Measurements from ENCODE around the gene METTL13.

METTL13 gene

GRCh38 chr1:171786534-171786933, 5.1 kb downstream of the METTL13 start:
- no peak for TF ChIP-seq GATA2 (IDR thresholded peaks at IDR 0.05; ENCODE audit: low read depth, low read length)
- TF ChIP-seq GATA3 (IDR thresholded peaks at IDR 0.05; ENCODE audit: low read depth, low read length), result no peak

GRCh38 chr1:171787686-171788480, 6.4 kb downstream of the METTL13 start:
- TF ChIP-seq GATA3 (IDR thresholded peaks at IDR 0.05; ENCODE audit: low read depth, low read length) (no peak), GATA2 (IDR thresholded peaks at IDR 0.05; ENCODE audit: low read depth, low read length) (no peak)

GRCh38 chr1:171788696-171789095, 7.2 kb downstream of the METTL13 start:
- TF ChIP-seq GATA3 (IDR thresholded peaks at IDR 0.05; ENCODE audit: low read depth, low read length), result no peak
- TF ChIP-seq GATA2 (IDR thresholded peaks at IDR 0.05; ENCODE audit: low read depth, low read length), result no peak

- TF ChIP-seq GATA3 (IDR thresholded peaks at IDR 0.05; ENCODE audit: low read depth, low read length), result no peak
- no peak for TF ChIP-seq GATA2 (IDR thresholded peaks at IDR 0.05; ENCODE audit: low read depth, low read length)
Observed at GRCh38 chr1:171790318-171790717, 8.9 kb downstream of the METTL13 start.

- no peak for TF ChIP-seq GATA2 (IDR thresholded peaks at IDR 0.05; ENCODE audit: low read depth, low read length)
- TF ChIP-seq GATA3 (IDR thresholded peaks at IDR 0.05; ENCODE audit: low read depth, low read length), result no peak
Observed at GRCh38 chr1:171792656-171793369, 11.4 kb downstream of the METTL13 start.

GRCh38 chr1:171793636-171794035, 12.2 kb downstream of the METTL13 start:
- TF ChIP-seq GATA3 (IDR thresholded peaks at IDR 0.05; ENCODE audit: low read depth, low read length) (no peak), GATA2 (IDR thresholded peaks at IDR 0.05; ENCODE audit: low read depth, low read length) (no peak)

- TF ChIP-seq GATA3 (IDR thresholded peaks at IDR 0.05; ENCODE audit: low read depth, low read length) (no peak), GATA2 (IDR thresholded peaks at IDR 0.05; ENCODE audit: low read depth, low read length) (no peak)
Observed at GRCh38 chr1:171794085-171794484, 12.6 kb downstream of the METTL13 start.

GRCh38 chr1:171796592-171796991, 15.1 kb downstream of the METTL13 start:
- no peak for TF ChIP-seq GATA3 (IDR thresholded peaks at IDR 0.05; ENCODE audit: low read depth, low read length)
- no peak for TF ChIP-seq GATA2 (IDR thresholded peaks at IDR 0.05; ENCODE audit: low read depth, low read length)

- TF ChIP-seq GATA2 (IDR thresholded peaks at IDR 0.05; ENCODE audit: low read depth, low read length) (no peak), GATA3 (IDR thresholded peaks at IDR 0.05; ENCODE audit: low read depth, low read length) (no peak)
Observed at GRCh38 chr1:171798311-171798710, 16.9 kb downstream of the METTL13 start.

- TF ChIP-seq GATA3 (IDR thresholded peaks at IDR 0.05; ENCODE audit: low read depth, low read length) (no peak), GATA2 (IDR thresholded peaks at IDR 0.05; ENCODE audit: low read depth, low read length) (no peak)
Observed at GRCh38 chr1:171798765-171799164, 17.3 kb downstream of the METTL13 start.

GRCh38 chr1:171799166-171799565, 17.7 kb downstream of the METTL13 start:
- TF ChIP-seq GATA3 (IDR thresholded peaks at IDR 0.05; ENCODE audit: low read depth, low read length), result no peak
- TF ChIP-seq GATA2 (IDR thresholded peaks at IDR 0.05; ENCODE audit: low read depth, low read length), result no peak

- no peak for TF ChIP-seq GATA2 (IDR thresholded peaks at IDR 0.05; ENCODE audit: low read depth, low read length)
- TF ChIP-seq GATA3 (IDR thresholded peaks at IDR 0.05; ENCODE audit: low read depth, low read length), result no peak
Observed at GRCh38 chr1:171800342-171800741, 18.9 kb downstream of the METTL13 start.

GRCh38 chr1:171800851-171801250, 19.4 kb downstream of the METTL13 start:
- TF ChIP-seq GATA2 (IDR thresholded peaks at IDR 0.05; ENCODE audit: low read depth, low read length), result no peak

GRCh38 chr1:171801487-171801891, 20.0 kb downstream of the METTL13 start:
- TF ChIP-seq GATA2 (IDR thresholded peaks at IDR 0.05; ENCODE audit: low read depth, low read length), result no peak
- no peak for TF ChIP-seq GATA3 (IDR thresholded peaks at IDR 0.05; ENCODE audit: low read depth, low read length)

GRCh38 chr1:171802207-171802606, 20.7 kb downstream of the METTL13 start:
- TF ChIP-seq GATA3 (IDR thresholded peaks at IDR 0.05; ENCODE audit: low read depth, low read length) (no peak), GATA2 (IDR thresholded peaks at IDR 0.05; ENCODE audit: low read depth, low read length) (no peak)

All from SH-SY5Y (cell line).